K562 (cell line): ENCODE measurements around the gene PLEKHO2. TPM values are rescaled to one million over a fixed set of nuclear protein-coding genes. Genes with fewer than 3 reads are reported as not detected.
A peak's percentile ranks its signal among the peaks of the same experiment; 100 is the strongest.

Source experiments
- ATAC-seq: fragments of 200-7000 bp; cut with Tn5 transposase; 3 replicates; pipeline ENCODE4 v1.9.1; 2020; ENCODE audit warnings: moderate library complexity
- BruUV-seq: library from RNA; stranded (reverse); fragments of 400-500 nt; replicated peaks from 2 replicates; lab custom pipeline; 2021; lab: Mats Ljungman, UMichigan
- CTCF ChIA-PET: fragments of 300-600 bp; formaldehyde crosslinking; extraction: SDS; loops from one replicate; lab custom pipeline; 2021; ENCODE audit warnings: low intra/inter-chr PET ratio; lab: Yijun Ruan, JAX
- POLR2A ChIA-PET: fragments of 300-600, 350-650 bp; sonication (Branson Sonifier 250); formaldehyde crosslinking; extraction: SDS; loops from one replicate; lab custom pipeline; 2021; ENCODE audit warnings: antibody characterized with exemption, inconsistent platforms; lab: Yijun Ruan, JAX
- DNase-seq, 4 experiments: peaks; one replicate each; pipeline versions ENCODE4 v3.0.0 to v3.0.0-alpha.2; 2011 to 2018; ENCODE audit warnings: low spot score in 3 of 4, mixed read lengths in 3 of 4; ENCODE audit errors: extremely low read depth in 1 of 4
- FAIRE-seq: peaks from 2 replicates; lab custom pipeline; 2011; peaks lifted over from hg19 to GRCh38; lab: Jason Lieb, UNC
- H2AFZ ChIP-seq: 2 replicates; pipeline ENCODE4 v1.6.0; 2011; ENCODE audit warnings: low read depth, low read length, control low read depth, inconsistent platforms
- H3K27ac ChIP-seq: fragments of 200-600 bp; 3 replicates; pipeline ENCODE4 v1.8.0; 2011; ENCODE audit warnings: low read depth, mild to moderate bottlenecking, control low read depth, inconsistent platforms, low read length, moderate library complexity, mixed read lengths; ENCODE audit errors: extremely low read depth
- H3K27me3 ChIP-seq, 2 experiments: fragments of 300-600 bp in 1 of 2; 2 replicates in 1 of 2; 3 replicates in 1 of 2; pipeline versions ENCODE4 v1.6.0 to v1.8.0; 2011; ENCODE audit warnings: inconsistent platforms in 2 of 2, low read length in 2 of 2, mild to moderate bottlenecking in 1 of 2, mixed read lengths in 1 of 2, moderate library complexity in 1 of 2; ENCODE audit not compliant: control insufficient read depth in 2 of 2, insufficient read depth in 2 of 2
- H3K36me3 ChIP-seq: fragments of 300-600 bp; 3 replicates; pipeline ENCODE4 v1.8.0; 2011; ENCODE audit warnings: mild to moderate bottlenecking, low read length, inconsistent platforms; ENCODE audit not compliant: control insufficient read depth, insufficient read depth
- H3K4me1 ChIP-seq, 2 experiments: fragments of 200-600 bp in 1 of 2; replicated peaks in 1 of 2; 2 replicates in 1 of 2; 3 replicates in 1 of 2; pipeline versions ENCODE4 v1.5.1 to v1.8.0; 2011; ENCODE audit warnings: inconsistent platforms in 2 of 2, low read length in 2 of 2, mild to moderate bottlenecking in 1 of 2, mixed read lengths in 1 of 2, moderate library complexity in 1 of 2; ENCODE audit not compliant: control insufficient read depth in 2 of 2, insufficient read depth in 2 of 2
- H3K4me2 ChIP-seq: 2 replicates; pipeline ENCODE4 v1.6.1; 2011; ENCODE audit warnings: low read length, control low read depth, inconsistent platforms, mixed read lengths; ENCODE audit not compliant: insufficient read depth
- H3K4me3 ChIP-seq: fragments of 200-600 bp; sonication (generic), shearing (Covaris generic); 2 replicates; pipeline ENCODE4 v1.5.1; 2016; ENCODE audit warnings: control low read depth, inconsistent platforms
- H3K79me2 ChIP-seq: fragments of 200-600 bp; 3 replicates; pipeline ENCODE4 v1.8.0; 2011; ENCODE audit warnings: low read length, inconsistent platforms; ENCODE audit not compliant: control insufficient read depth, insufficient read depth
- H3K9ac ChIP-seq, 2 experiments: 2 replicates each; pipeline versions ENCODE4 v1.6.0 to v1.6.1; 2011; ENCODE audit warnings: low read depth in 2 of 2, low read length in 2 of 2, control low read depth in 1 of 2, inconsistent platforms in 1 of 2, mild to moderate bottlenecking in 1 of 2, mixed read lengths in 1 of 2; ENCODE audit not compliant: insufficient read depth in 1 of 2
- H3K9me1 ChIP-seq: one replicate; pipeline ENCODE4 v1.6.0; 2011; ENCODE audit warnings: inconsistent platforms, mild to moderate bottlenecking, low read length, moderate library complexity; ENCODE audit not compliant: control insufficient read depth, insufficient read depth
- H3K9me3 ChIP-seq: replicated peaks from 2 replicates; pipeline ENCODE4 v1.5.1; 2011; ENCODE audit warnings: low read depth, low read length, inconsistent platforms; ENCODE audit not compliant: control insufficient read depth, insufficient read depth
- H4K20me1 ChIP-seq: replicated peaks from 2 replicates; pipeline ENCODE4 v1.6.1; 2011; ENCODE audit warnings: low read length, inconsistent platforms, mixed read lengths; ENCODE audit not compliant: control insufficient read depth, insufficient read depth
- BCOR ChIP-seq: fragments of 450-650 bp; IDR thresholded peaks from 2 replicates; pipeline ENCODE4 v1.6.1; 2016
- CTCF ChIP-seq, 3 experiments: IDR thresholded peaks in 2 of 3; conservative IDR thresholded peaks in 1 of 3; 2 replicates each; pipeline ENCODE4 v1.5.1; 2011 to 2012; ENCODE audit warnings: low read length in 3 of 3, mild to moderate bottlenecking in 3 of 3, control low read depth in 2 of 3, improper control_type of control experiment in 1 of 3, inconsistent platforms in 1 of 3, low read depth in 1 of 3, mixed read lengths in 1 of 3, moderate library complexity in 1 of 3; ENCODE audit not compliant: insufficient read depth in 2 of 3
- POLR2AphosphoS5 ChIP-seq: IDR thresholded peaks from 2 replicates; pipeline ENCODE4 v1.6.1; 2011; ENCODE audit warnings: mild to moderate bottlenecking, low read depth, low read length, moderate library complexity; ENCODE audit not compliant: control insufficient read depth, insufficient read depth
- RAD21 ChIP-seq, 2 experiments: fragments of 250-450 bp in 1 of 2; fragments of 450-650 bp in 1 of 2; sonication (Bioruptor Pico) in 1 of 2; formaldehyde crosslinking in 1 of 2; IDR thresholded peaks in 1 of 2; conservative IDR thresholded peaks in 1 of 2; 2 replicates each; pipeline versions ENCODE4 v1.4.0 to v1.8.0; 2020 to 2022; ENCODE audit warnings: mild to moderate bottlenecking in 2 of 2, moderate library complexity in 1 of 2
- ZZZ3 ChIP-seq: fragments of 450-650 bp; IDR thresholded peaks from 2 replicates; pipeline ENCODE4 v1.6.1; 2016; ENCODE audit warnings: antibody characterized with exemption, mild to moderate bottlenecking, moderate library complexity
- WGBS: fragments of 100-300 bp; shearing (Covaris generic); methylation state at CpG from one replicate; pipeline ENCODE4 v1.1.6; 2016; ENCODE audit warnings: low coverage, mixed read lengths; ENCODE audit not compliant: insufficient coverage; ENCODE audit errors: missing lambda C conversion rate; 5-methylcytosine and 5-hydroxymethylcytosine counted together
- in situ Hi-C: fragments of 300-500 bp; cut with MboI; formaldehyde crosslinking; loops from 4 replicates; pipeline ENCODE4 v1.15.0; 2018; ENCODE audit warnings: inconsistent platforms, mixed read lengths
- intact Hi-C: fragments of 100-400 bp; cut with micrococcal nuclease; formaldehyde crosslinking; loops from 2 replicates; pipeline ENCODE4 v1.14.2; 2022
- polyA plus RNA-seq, 8 experiments: library from polyadenylated mRNA; depleted of rRNA in 4 of 8; stranded (reverse) in 5 of 8; unstranded in 3 of 8; fragments of >200 nt; fragmentation: Nextera tagmentation in 2 of 8; fragmentation: Illumina TruSeq in 1 of 8; extraction: Ambion mirVana in 2 of 8; extraction: Trizol in 1 of 8; gene quantifications; 2 replicates each; pipeline versions ENCODE4 v1.2.1 to v1.2.3, GENCODE V29; 2011 to 2014; ENCODE audit warnings: inconsistent platforms in 1 of 8, missing spikeins in 1 of 8
- total RNA-seq, 7 experiments: library from RNA; depleted of rRNA in 6 of 7; stranded (reverse); fragments of >200 nt in 6 of 7; fragmentation: Illumina TruSeq in 2 of 7; extraction: Trizol in 2 of 7; gene quantifications; 2 replicates each; pipeline versions ENCODE4 v1.2.1 to v1.2.3, GENCODE V29; 2011 to 2021; ENCODE audit warnings: low replicate concordance in 1 of 7

The PLEKHO2 gene
- total and polyA plus RNA-seq, 9 of the 15 experiments (the other 6 are each of a cell fraction or from before 2014, with no cell fraction given): 0.24 to 8.8 (median 5.5) TPM

GRCh38 chr15:64895285-64896065 is 53.8 kb downstream of the PLEKHO2 start:
- no TSS peak for BruUV-seq

More at GRCh38 chr15:64895285-64896065, 53.8 kb downstream of the PLEKHO2 start:
- no peak overlapping the region for H3K27ac ChIP-seq
- H3K27me3 ChIP-seq: 0 out of 5 replicates have a peak, but pooled peaks cover 0 to 5% of the 10 kb centered on the region in 2 experiments
- H4K20me1 ChIP-seq: no peaks in the 10 kb centered on the region
- no peaks in the 10 kb centered on the region for H3K36me3 ChIP-seq
- in situ Hi-C loops: no loop called here
- H3K9me1 ChIP-seq: no peaks in the 10 kb centered on the region
- H3K4me3 ChIP-seq: no peak overlapping the region
- peak; percentile 19 for ATAC-seq
- H3K79me2 ChIP-seq: no peaks in the 10 kb centered on the region
- H3K9me3 ChIP-seq: no peaks in the 10 kb centered on the region
- ChIA-PET CTCF (interaction anchor here (1.2 kb wide), 1 partner anchor 10 kb away, joined by 5 read pairs; no protein-coding TSS in a partner anchor), POLR2A (interaction anchor here (0.8 kb wide), 1 partner anchor 80 kb away, joined by 3 read pairs; no protein-coding TSS in a partner anchor)
- peak; percentile 60 for FAIRE-seq
- WGBS: 21% methylated on average over 6 of the region's 6 CpGs
- peak; percentile 20 to 33; a peak in 3 of 4 replicates for TF ChIP-seq RAD21 (CRISPR knock-in tag; conservative IDR thresholded peaks at IDR 0.05 in 1 of 2, IDR thresholded peaks at IDR 0.05 in 1 of 2)
- TF ChIP-seq ZZZ3: no peak
- TF ChIP-seq POLR2AphosphoS5: no peak
- peak; percentile 4; the same call in 1 of the 2 replicates for TF ChIP-seq BCOR
- TF ChIP-seq CTCF (IDR thresholded peaks at IDR 0.05 in 2 of 3, conservative IDR thresholded peaks at IDR 0.05 in 1 of 3; ENCODE audit: insufficient read depth in 2 of 3, low read depth in 1 of 3, low read length in 3 of 3): peak in 1 of 3 experiments; percentile 47; a peak in 2 of 6 replicates
- peak overlapping the region; percentile 70 for H2AFZ ChIP-seq
- H3K4me2 ChIP-seq: peak overlapping the region; percentile 46
- intact Hi-C loops: no loop called here
- H3K9ac ChIP-seq: no peak overlapping the region
- peaks cover 26 to 29% of the 10 kb centered on the region in 2 experiments for H3K4me1 ChIP-seq
- peak in 1 of 4 experiments; percentile 28 for DNase-seq
